GM12864 (cell line): ENCODE data around the gene TRIO.

Source experiments
- DNase-seq: peaks from one replicate; pipeline ENCODE4 v3.0.0-alpha.2; 2011; ENCODE audit warnings: low read depth
- H3K4me3 ChIP-seq: 2 replicates; pipeline ENCODE4 v1.5.1; 2011; ENCODE audit warnings: mild to moderate bottlenecking, low read depth, low read length, control low read depth
- CTCF ChIP-seq: IDR thresholded peaks from 2 replicates; pipeline ENCODE4 v1.5.1; 2011; ENCODE audit warnings: low read depth, mild to moderate bottlenecking, moderate library complexity, low read length, control low read depth, inconsistent platforms; ENCODE audit errors: missing control alignments

The TRIO gene

GRCh38 chr5:14165375-14166106 is 22.4 kb downstream of the TRIO start:
- H3K4me3 ChIP-seq, result no peak overlapping the region
- DNase-seq, result no peak
- TF ChIP-seq CTCF, result no peak

GRCh38 chr5:14166437-14166836 is 23.3 kb downstream of the TRIO start:
- TF ChIP-seq CTCF, result no peak

GRCh38 chr5:14167211-14167845 is 24.2 kb downstream of the TRIO start:
- no peak for TF ChIP-seq CTCF
- DNase-seq, result no peak
- peak overlapping the region; percentile 6; the same call in 1 of the 2 replicates for H3K4me3 ChIP-seq

More at GRCh38 chr5:14166437-14166836, 23.3 kb downstream of the TRIO start:
- no peak for DNase-seq
- H3K4me3 ChIP-seq, result no peak overlapping the region

- peak overlapping the region; percentile 53 for H3K4me3 ChIP-seq
- no peak for DNase-seq
- no peak for TF ChIP-seq CTCF
Measured at GRCh38 chr5:14168144-14168792, 25.1 kb downstream of the TRIO start.

- TF ChIP-seq CTCF, result no peak
- DNase-seq, result no peak
- peak overlapping the region; percentile 53 for H3K4me3 ChIP-seq
Measured at GRCh38 chr5:14168793-14169262, 25.7 kb downstream of the TRIO start.

GRCh38 chr5:14171046-14171445 is 27.9 kb downstream of the TRIO start:
- TF ChIP-seq CTCF, result no peak
- DNase-seq, result no peak
- peak overlapping the region; percentile 38; the same call in 1 of the 2 replicates for H3K4me3 ChIP-seq
